ENCODE data around the gene SEMA4A.
"Not testable (repeated sequence)": the region's sequence is repeated elsewhere in the genome, so short reads cannot be mapped to it uniquely, and the experiment has no call there.

Gene SEMA4A

DNA sequence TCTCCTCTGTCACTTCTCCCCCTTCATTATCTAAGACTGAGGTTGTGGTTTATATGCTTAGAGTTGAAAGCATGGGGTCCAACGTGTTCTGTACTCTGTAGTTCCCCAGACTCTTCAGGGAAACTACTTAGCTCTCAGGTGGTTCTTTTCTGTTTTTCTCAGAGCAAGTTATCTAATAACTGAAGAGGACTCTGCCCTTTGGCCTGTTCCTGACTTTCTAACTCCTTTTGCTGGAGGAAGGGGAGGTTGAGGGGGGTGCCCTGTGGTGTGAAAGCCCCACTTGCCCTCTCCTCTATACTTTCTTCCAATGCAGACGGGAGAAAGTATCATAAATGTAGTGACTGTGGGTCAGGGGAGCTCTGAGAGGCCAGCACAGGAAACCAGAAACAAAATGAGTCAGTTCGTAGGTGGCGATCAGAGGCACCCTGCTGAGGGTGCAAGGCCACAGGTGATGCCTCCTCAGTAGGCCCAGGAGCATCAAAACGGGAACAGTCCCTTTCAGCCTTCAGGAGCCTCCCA lies 45.5 kb downstream of the SEMA4A start:
- DNase-seq, result no peak

DNA sequence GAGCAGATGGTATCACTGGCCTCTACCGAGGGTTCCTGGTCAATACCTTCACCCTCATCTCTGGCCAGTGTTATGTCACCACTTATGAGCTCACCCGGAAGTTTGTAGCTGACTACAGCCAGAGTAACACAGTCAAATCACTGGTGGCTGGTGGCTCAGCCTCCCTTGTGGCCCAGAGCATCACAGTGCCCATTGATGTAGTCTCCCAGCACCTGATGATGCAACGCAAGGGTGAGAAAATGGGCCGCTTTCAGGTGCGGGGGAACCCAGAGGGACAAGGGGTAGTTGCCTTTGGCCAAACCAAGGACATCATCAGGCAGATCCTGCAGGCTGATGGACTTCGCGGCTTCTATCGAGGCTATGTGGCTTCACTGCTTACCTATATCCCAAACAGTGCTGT lies 46.7 kb downstream of the SEMA4A start:
- no peak for DNase-seq

DNA sequence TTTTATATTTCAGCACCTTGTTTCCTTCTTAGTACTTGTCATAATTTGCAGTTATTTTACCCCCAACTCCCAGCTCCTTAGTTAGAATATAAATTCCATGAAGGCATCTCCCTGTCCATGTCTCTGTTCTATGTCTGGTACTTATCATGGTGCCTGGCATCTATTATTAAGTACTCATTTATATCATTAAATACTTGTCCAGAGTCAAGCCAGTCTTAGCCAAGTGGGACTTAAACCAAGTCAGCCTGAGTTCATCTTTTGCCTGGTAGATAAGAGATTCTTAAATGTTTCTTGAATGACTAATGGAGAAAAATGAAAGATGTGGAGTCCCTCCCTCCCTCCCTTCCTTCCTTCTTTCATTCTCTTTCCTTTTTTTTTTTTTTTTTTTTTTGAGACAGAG lies 49.9 kb downstream of the SEMA4A start:
- DNase-seq, result no peak

DNA sequence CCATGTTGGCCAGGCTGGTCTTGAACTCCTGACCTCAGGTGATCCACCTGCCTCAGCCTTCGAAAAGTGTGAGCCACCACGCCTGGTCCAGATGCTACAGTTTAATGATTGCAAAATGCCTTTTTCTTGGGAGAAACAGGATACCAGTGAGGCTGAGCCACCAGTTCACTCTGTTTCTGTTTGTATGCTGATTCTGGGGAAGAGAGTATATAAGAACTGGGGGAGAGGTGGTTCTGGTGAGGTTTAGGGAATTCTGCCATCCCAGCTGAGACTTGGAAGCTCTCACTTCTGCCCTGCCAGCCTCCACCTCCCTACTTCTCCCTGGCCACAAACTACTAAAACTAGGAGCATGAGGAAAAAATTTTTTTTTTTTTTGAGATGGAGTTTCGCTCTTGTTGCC lies 51.3 kb downstream of the SEMA4A start:
- DNase-seq, result no peak

DNA sequence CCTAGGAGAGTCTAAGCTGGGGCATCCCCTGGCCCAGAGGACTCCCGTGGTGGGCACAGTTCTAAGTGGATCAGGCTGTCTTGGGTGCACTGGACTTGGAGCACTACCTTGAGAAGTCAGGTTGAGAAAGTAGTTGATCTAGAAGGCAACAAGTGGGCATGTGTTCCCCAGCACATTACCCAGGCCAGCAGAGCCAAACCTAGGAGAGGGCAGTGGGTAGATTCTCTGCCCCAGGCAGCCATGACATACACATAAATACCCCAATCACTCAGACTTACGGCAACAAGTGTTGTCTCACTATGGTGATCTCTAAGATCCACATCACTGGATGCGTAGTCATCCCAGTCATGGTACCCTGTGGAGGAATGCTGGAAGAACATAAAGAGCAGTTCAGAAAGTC lies 57.9 kb downstream of the SEMA4A start:
- no peak for DNase-seq

DNA sequence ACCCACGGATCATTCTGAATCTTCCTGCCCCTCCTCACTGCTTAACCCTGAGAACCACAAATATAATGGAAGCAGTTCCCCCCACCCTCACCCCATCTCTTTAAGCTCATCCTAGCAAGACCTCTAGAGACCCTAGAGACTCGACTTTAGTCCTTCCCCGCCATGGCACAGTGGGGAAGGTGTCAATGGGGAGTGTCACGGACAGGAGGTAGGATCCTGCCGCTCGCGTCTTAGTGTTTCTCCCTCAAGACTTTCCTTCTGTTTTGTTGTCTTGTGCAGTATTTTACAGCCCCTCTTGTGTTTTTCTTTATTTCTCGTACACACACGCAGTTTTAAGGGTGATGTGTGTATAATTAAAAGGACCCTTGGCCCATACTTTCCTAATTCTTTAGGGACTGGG lies 58.7 kb downstream of the SEMA4A start:
- no peak for DNase-seq

DNA sequence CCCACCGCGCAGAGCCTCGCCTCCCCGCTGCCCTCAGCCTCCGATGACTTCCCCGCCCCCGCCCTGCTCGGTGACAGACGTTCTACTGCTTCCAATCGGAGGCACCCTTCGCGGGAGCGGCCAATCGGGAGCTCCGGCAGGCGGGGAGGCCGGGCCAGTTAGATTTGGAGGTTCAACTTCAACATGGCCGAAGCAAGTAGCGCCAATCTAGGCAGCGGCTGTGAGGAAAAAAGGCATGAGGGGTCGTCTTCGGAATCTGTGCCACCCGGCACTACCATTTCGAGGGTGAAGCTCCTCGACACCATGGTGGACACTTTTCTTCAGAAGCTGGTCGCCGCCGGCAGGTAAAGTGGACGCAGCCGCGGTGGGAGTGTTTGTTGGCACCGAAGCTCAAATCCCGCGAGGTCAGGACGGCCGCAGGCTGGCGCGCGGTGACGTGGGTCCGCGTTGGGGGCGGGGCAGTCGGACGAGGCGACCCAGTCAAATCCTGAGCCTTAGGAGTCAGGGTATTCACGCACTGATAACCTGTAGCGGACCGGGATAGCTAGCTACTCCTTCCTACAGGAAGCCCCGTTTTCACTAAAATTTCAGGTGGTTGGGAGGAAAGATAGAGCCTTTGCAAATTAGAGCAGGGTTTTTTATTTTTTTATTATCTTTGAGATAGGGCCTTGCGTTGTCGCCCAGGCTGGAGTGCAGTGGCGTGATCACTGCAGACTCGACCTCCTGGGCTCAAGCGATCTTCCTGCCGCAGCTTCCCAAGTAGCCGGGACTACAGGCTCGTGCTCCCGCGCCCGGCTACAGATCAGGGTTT lies 59.7 kb downstream of the SEMA4A start, which contains the start of gene PMF1:
Gene PMF1, plus strand, starts transcription at position 175 of the 811 bp plus-strand sequence. Its CDS starts 9 bp downstream, at position 184.
- DNase-seq, result peak; percentile 97

DNA sequence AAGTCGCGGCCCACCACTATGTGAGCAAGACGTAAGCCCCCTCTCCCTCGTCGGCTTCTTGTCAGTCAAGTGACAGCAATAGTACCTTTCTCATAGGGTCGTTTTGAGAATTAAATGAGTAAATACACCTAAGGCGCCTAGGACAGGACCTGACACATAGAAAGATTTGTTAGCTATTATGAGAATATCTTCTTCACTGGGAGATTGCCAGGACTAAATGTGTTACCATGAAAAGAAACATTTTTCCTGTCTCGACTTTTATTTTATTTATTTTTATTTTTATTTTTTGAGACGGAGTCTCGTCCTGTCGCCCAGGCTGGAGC lies 60.2 kb downstream of the SEMA4A start:
- DNase-seq, result peak; percentile 21

DNA sequence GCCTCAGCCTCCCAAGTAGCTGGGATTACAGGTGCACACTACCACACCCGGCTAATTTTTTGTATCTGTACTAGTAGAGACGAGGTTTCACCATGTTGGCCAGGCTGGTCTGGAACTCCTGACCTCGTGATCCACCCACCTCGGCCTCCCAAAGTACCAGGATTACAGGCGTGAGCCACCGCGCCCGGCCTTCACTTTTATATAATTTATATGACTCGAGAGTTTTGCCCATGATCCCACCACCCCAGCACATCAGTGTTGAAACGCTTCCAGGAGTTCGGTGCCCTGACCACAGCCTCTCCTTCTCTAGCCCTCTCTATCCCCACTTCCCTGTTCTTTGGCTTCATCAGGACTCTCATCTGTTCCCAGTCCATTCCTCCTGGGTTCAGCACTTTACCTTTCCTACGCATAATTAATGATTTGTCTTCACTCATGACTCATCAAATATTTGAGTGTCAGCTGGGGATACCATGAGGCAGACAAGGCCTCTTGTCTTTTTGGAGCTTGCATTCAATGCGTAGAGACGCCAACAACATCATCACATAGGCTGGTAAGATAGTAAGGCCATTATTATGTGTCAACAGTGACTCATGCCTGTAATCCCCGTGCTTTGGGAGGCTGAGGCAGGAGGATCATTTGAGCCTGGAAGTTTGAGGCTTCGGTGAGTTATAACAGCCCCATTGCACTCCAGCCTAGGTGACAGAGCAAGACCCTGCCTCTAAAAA lies 60.8 kb downstream of the SEMA4A start:
- DNase-seq, result peak; percentile 26

DNA sequence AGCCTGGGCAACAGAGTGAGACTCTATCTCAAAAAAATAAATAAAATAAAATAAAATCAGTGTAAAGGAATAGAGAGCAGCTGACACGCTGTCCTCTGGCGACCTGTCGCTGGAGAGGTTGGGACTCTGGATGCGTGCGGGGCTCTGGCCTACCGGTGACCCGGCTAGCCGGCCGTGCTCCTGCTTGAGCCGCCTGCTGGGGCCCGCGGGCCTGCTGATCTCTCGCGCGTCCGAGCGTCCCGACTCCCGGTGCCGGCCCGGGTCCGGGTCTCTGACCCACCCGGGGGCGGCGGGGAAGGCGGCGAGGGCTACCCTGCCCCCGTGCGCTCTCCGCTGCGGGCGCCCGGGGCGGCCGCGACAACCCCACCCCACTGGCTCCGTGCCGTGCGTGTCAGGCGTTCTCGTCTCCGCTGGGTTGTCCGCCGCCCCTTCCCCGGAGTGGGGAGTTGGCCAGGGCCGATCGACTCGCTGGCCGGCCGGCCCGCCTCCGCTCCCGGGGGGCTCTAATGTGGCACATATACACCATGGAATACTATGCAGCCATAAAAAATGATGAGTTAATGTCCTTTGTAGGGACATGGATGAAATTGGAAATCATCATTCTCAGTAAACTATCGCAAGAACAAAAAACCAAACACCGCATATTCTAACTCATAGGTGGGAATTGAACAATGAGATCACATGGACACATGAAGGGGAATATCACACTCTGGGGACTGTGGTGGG lies 63.1 kb downstream of the SEMA4A start:
- DNase-seq, result not testable (repeated sequence)

DNA sequence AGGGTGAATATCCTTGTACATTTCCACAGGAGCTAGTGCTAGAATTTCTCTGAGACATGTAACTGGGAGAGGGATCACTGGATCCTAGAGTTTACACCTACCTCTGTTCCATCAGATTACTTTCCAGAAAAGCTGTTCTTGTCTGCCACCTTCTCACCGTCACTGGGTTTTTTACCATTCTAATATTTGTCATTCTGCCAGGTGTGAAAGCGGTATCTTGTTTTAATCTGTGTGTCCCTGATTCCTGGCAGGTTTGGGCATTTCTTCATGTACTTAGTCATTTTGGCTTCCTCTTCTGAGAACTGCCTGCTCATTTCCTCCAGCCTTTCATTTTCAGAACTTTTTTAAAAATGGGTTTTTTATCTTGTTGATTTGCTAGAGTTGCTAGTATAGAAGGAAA lies 64.5 kb downstream of the SEMA4A start:
- peak; percentile 62 for DNase-seq

DNA sequence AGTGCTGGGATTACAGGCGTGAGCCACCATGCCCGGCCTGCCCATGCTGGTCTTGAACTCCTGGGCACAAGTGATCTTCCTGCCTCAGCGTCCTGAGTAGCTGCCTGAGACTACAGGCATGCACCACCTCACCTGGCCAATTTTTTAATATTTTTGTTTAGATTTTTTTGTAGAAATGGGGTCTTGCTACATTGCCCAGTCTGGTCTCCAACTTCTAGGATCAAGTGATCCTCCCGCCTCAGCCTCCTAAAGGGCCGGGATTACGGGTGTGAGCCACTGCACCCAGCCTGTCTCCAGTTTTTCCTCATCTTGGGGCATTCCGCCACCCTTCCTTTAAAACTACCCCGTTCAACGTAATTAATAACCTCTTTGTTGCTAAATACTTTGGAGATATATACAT lies 66.8 kb downstream of the SEMA4A start:
- no peak for DNase-seq

DNA sequence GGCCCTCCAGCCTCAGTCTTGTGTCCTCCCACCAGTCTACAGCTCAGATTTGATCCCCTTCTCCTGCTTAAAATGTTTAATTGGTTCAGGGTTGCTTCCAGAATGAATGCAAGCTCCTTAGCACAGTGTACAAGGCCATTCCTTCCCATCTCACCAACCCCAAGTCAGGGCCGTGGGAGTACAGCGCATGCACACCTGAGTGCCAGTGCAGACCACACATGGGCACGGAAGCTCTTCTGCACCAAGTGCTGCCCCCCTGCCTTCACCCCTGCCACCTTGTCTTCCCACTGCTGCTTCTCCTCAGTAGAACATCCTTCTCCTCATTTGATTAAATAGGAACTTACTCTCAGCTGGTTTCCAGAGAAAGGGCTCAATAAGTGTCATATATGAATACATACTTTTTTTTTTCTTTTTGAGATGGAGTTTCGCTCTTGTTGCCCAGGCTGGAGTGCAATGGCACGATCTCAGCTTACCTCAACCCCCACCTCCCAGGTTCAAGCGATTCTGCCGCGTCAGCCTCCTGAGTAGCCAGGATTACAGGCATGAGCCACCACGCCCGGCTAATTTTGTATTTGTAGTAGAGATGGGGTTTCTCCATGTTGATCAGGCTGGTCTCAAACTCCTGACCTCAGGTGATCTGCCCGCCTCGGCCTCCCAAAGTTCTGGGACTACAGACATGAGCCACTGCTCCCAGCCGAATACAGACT lies 68.8 kb downstream of the SEMA4A start:
- no peak for DNase-seq

DNA sequence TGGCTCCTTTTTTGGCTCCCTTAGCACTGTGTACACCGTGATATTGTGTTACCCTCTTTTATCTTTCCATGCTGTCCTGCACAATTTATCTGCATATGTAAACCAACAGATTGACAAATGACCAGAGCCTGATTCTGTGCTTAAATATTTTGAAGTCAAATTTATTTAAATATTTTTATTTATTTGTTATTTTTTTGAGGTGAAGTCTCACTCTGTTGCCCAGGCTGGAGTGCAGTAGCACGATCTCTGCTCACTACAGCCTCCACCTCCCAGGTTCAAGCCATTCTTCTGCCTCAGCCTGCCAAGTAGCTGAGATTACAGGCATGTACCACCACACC lies 72.3 kb downstream of the SEMA4A start:
- DNase-seq, result no peak

DNA sequence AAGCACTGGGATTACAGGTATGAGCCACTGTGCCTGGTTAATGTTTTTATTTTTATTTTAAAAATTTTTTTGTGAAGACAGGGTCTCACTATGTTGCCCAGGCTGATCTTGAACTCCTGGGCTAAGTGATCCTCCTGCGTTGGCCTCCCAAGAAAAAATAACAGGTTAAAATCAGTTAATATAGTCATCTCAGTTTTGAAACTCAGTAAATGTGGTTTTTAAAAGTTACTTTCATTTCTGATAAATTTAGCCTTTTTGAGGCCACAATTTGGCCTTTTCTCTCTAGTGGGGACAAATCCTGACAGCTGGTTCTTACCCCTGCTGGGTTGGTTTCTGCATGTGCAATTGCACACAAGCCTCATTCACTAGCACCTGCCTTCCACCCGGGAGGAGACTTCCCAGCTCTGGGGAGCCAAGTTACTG lies 72.7 kb downstream of the SEMA4A start:
- DNase-seq, result no peak

DNA sequence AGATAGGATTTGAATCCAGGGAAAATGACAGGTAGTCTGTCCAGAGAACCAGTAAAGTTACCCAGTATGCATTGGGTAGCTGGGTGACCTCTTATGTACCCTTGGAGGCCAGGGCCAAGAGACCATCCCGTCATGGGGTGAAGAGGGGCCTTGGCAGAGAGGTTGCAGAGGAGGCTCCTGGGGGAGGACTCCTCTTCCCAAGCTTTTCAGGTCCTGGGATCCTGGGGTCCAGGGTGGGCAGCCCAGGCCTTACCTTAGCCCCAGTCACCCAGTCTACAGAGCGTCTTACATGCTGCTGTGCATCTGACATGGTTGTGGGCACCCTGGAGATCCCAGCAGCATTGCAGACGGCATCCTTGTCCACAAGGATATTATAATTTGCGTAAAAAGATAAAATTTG lies 73.4 kb downstream of the SEMA4A start:
- no peak for DNase-seq

Data from suppressor macrophage treated with lipopolysaccharide for 4 hours (primary cell).